HG02840 (cell line): ENCODE data around the gene GLYATL1B.

Experiments
- ATAC-seq: cut with Tn5 transposase; IDR thresholded peaks from one replicate; pipeline ENCODE4 v1.9.1; 2021; ENCODE audit warnings: mild to moderate bottlenecking, moderate library complexity, moderate number of reproducible peaks; ENCODE audit not compliant: unreplicated experiment, low FRiP score

The GLYATL1B gene

GRCh38 chr11:59142530-59143507 lies 56.7 kb downstream of the GLYATL1B start, which contains the start of gene FAM111A:
TSS of gene FAM111A (plus strand) at chr11:59142856. CDS start at chr11:59148873, 6,017 bp downstream.
- peak; percentile 78 for ATAC-seq

GRCh38 chr11:59144096-59144495 lies 58.0 kb downstream of the GLYATL1B start:
- ATAC-seq: no peak
